GM23338 (cell line): ENCODE results near the gene CADPS2. TPM values are rescaled to one million over a fixed set of nuclear protein-coding genes. Genes with fewer than 3 reads are reported as not detected.

Experiments
- ATAC-seq: fragments of 200-7000 bp; cut with Tn5 transposase; 3 replicates; pipeline ENCODE4 v1.9.1; 2020
- DNase-seq: peaks from one replicate; pipeline ENCODE4 v3.0.0-alpha.2; 2015; ENCODE audit warnings: low spot score
- H2AFZ ChIP-seq: fragments of 200-600 bp; sonication (generic); 2 replicates; pipeline ENCODE4 v1.8.0; 2016; ENCODE audit warnings: antibody characterized with exemption, mild to moderate bottlenecking, moderate library complexity
- H3F3A ChIP-seq: fragments of 200-600 bp; sonication (generic); replicated peaks from 2 replicates; pipeline ENCODE4 v1.8.0; 2017; ENCODE audit warnings: antibody characterized with exemption, mixed run types, low read depth
- H3K27ac ChIP-seq: fragments of 200-600 bp; sonication (generic); 2 replicates; pipeline ENCODE4 v1.6.1; 2016; ENCODE audit warnings: low read depth
- H3K27me3 ChIP-seq: fragments of 200-600 bp; sonication (generic); 2 replicates; pipeline ENCODE4 v1.8.0; 2016; ENCODE audit warnings: mild to moderate bottlenecking, mixed run types, moderate library complexity; ENCODE audit not compliant: insufficient read depth
- H3K36me3 ChIP-seq: fragments of 200-600 bp; sonication (generic); 2 replicates; pipeline ENCODE4 v1.8.0; 2016; ENCODE audit warnings: mild to moderate bottlenecking; ENCODE audit not compliant: insufficient read depth
- H3K4me1 ChIP-seq: fragments of 200-600 bp; sonication (generic); 2 replicates; pipeline ENCODE4 v1.8.0; 2016; ENCODE audit warnings: mild to moderate bottlenecking, moderate library complexity; ENCODE audit not compliant: insufficient read depth
- H3K4me2 ChIP-seq: fragments of 200-600 bp; sonication (generic); 2 replicates; pipeline ENCODE4 v1.7.1; 2017; ENCODE audit warnings: mixed run types
- H3K4me3 ChIP-seq: fragments of 200-600 bp; sonication (generic); 2 replicates; pipeline ENCODE4 v1.6.1; 2016; ENCODE audit warnings: mixed run types
- H3K79me2 ChIP-seq: fragments of 200-600 bp; sonication (generic); replicated peaks from 2 replicates; pipeline ENCODE4 v1.8.0; 2017; ENCODE audit warnings: mild to moderate bottlenecking; ENCODE audit not compliant: insufficient read depth
- H3K9me2 ChIP-seq: fragments of 200-600 bp; sonication (generic); 2 replicates; pipeline ENCODE4 v1.8.0; 2017; ENCODE audit not compliant: insufficient read depth
- H4K20me1 ChIP-seq: fragments of 200-600 bp; sonication (generic); replicated peaks from 2 replicates; pipeline ENCODE4 v1.8.0; 2017; ENCODE audit warnings: mild to moderate bottlenecking; ENCODE audit not compliant: insufficient read depth
- H3K27ac Mint-ChIP-seq: 2 replicates; pipeline ENCODE4 v1.8.0; 2020; ENCODE audit warnings: inconsistent platforms, mild to moderate bottlenecking, moderate library complexity, mixed read lengths
- H3K27me3 Mint-ChIP-seq: 3 replicates; pipeline ENCODE4 v1.8.0; 2022; ENCODE audit warnings: low read depth, mild to moderate bottlenecking, moderate library complexity, mixed read lengths, inconsistent platforms; ENCODE audit not compliant: insufficient read depth, poor library complexity
- H3K36me3 Mint-ChIP-seq: 3 replicates; pipeline ENCODE4 v1.8.0; 2021; ENCODE audit warnings: low read depth, mild to moderate bottlenecking, inconsistent platforms, moderate library complexity, mixed read lengths
- H3K4me1 Mint-ChIP-seq: 3 replicates; pipeline ENCODE4 v1.8.0; 2020; ENCODE audit warnings: mild to moderate bottlenecking, inconsistent platforms, mixed read lengths
- H3K4me3 Mint-ChIP-seq: 3 replicates; pipeline ENCODE4 v1.8.0; 2021; ENCODE audit warnings: moderate library complexity, mild to moderate bottlenecking, inconsistent platforms, mixed read lengths
- H3K9me3 Mint-ChIP-seq: 3 replicates; pipeline ENCODE4 v1.8.0; 2020; ENCODE audit warnings: moderate library complexity, mild to moderate bottlenecking, inconsistent platforms, mixed read lengths
- CREB1 ChIP-seq: fragments of 250-450 bp; sonication (Bioruptor Pico); IDR thresholded peaks from 2 replicates; pipeline ENCODE4 v1.5.0; 2020; ENCODE audit warnings: low read depth, mild to moderate bottlenecking, moderate library complexity
- CTCF ChIP-seq, 2 experiments: fragments of 200-600 bp in 1 of 2; sonication (generic) in 1 of 2; conservative IDR thresholded peaks; 2 replicates each; pipeline versions ENCODE4 v1.5.1 to v1.6.1; 2016 to 2017; ENCODE audit warnings: antibody characterized with exemption in 2 of 2, low read depth in 2 of 2, mild to moderate bottlenecking in 2 of 2, moderate library complexity in 1 of 2
- ETS1 ChIP-seq: IDR thresholded peaks from 2 replicates; pipeline ENCODE4 v1.6.1; 2016; ENCODE audit warnings: antibody characterized with exemption
- EZH2 ChIP-seq: fragments of 200-600 bp; sonication (generic); IDR thresholded peaks from one replicate; pipeline ENCODE4 v1.8.0; 2017; ENCODE audit warnings: antibody characterized with exemption, mild to moderate bottlenecking, low read depth; ENCODE audit not compliant: unreplicated experiment
- EZH2phosphoT487 ChIP-seq: fragments of 200-600 bp; sonication (generic); IDR thresholded peaks from one replicate; pipeline ENCODE4 v1.8.1; 2018; ENCODE audit warnings: antibody characterized with exemption; ENCODE audit not compliant: unreplicated experiment
- JUNB ChIP-seq: IDR thresholded peaks from one replicate; pipeline ENCODE4 v1.6.1; 2016; ENCODE audit warnings: antibody characterized with exemption; ENCODE audit not compliant: unreplicated experiment
- NANOG ChIP-seq: IDR thresholded peaks from 2 replicates; pipeline ENCODE4 v1.6.1; 2016; ENCODE audit warnings: antibody characterized with exemption, borderline replicate concordance
- POLR2AphosphoS5 ChIP-seq: IDR thresholded peaks from 2 replicates; pipeline ENCODE4 v1.6.1; 2016; ENCODE audit warnings: antibody characterized with exemption, low read depth
- STAT1 ChIP-seq: IDR thresholded peaks from one replicate; pipeline ENCODE4 v1.6.1; 2016; ENCODE audit warnings: antibody characterized with exemption; ENCODE audit not compliant: unreplicated experiment
- ZNF114 ChIP-seq: fragments of 250-450 bp; sonication (Bioruptor Pico); IDR thresholded peaks from 2 replicates; pipeline ENCODE4 v1.5.0; 2020; ENCODE audit warnings: mild to moderate bottlenecking, moderate library complexity
- ZNF331 ChIP-seq: fragments of 250-450 bp; sonication (Bioruptor Pico); IDR thresholded peaks from 2 replicates; pipeline ENCODE4 v1.5.0; 2020; ENCODE audit warnings: low read depth, mild to moderate bottlenecking, moderate library complexity
- ZNF462 ChIP-seq: fragments of 250-450 bp; sonication (Bioruptor Pico); IDR thresholded peaks from 2 replicates; pipeline ENCODE4 v1.5.0; 2020; ENCODE audit warnings: mild to moderate bottlenecking, moderate library complexity
- polyA plus RNA-seq: library from polyadenylated mRNA; unstranded; fragments of >200 nt; fragmentation: Nextera tagmentation; extraction: Ambion mirVana; gene quantifications from 2 replicates; pipeline ENCODE4 v1.2.1, GENCODE V29; 2016
- total RNA-seq: library from RNA; depleted of rRNA; stranded (reverse); fragments of >200 nt; shearing (Covaris generic); gene quantifications from 2 replicates; pipeline ENCODE4 v1.2.3, GENCODE V29; 2014

CADPS2 gene
- total and polyA plus RNA-seq, 2 experiments from 2014 or later: 16.3 to 36.9 TPM

GRCh38 chr7:122289426-122289825 lies 596.8 kb downstream of the CADPS2 start:
- no peak overlapping the region for H3K4me3 ChIP-seq
- peaks cover 10% of the 10 kb centered on the region; the same call in 2 of the 3 replicates for H3K36me3 Mint-ChIP-seq
- H3K4me1 ChIP-seq: no peaks in the 10 kb centered on the region
- peaks cover 11% of the 10 kb centered on the region for H3K9me2 ChIP-seq
- no peak for ATAC-seq
- H3K4me2 ChIP-seq: no peak overlapping the region
- peaks cover 4% of the 10 kb centered on the region; the same call in 2 of the 3 replicates for H3K4me1 Mint-ChIP-seq
- H3K27ac ChIP-seq: no peak overlapping the region
- H3K27me3 Mint-ChIP-seq: peaks cover 1% of the 10 kb centered on the region
- no peak overlapping the region for H3K27ac Mint-ChIP-seq
- no peaks in the 10 kb centered on the region for H3K79me2 ChIP-seq
- H4K20me1 ChIP-seq: no peaks in the 10 kb centered on the region
- peaks cover 25% of the 10 kb centered on the region for H3K9me3 Mint-ChIP-seq
- DNase-seq: no peak
- TF ChIP-seq STAT1 (no peak), CREB1 (CRISPR knock-in tag) (no peak), ZNF462 (CRISPR knock-in tag) (no peak), CTCF (conservative IDR thresholded peaks at IDR 0.05; ENCODE audit: low read depth in 2 of 2) (no peak), ETS1 (no peak), NANOG (no peak), ZNF331 (CRISPR knock-in tag) (no peak), JUNB (no peak), ZNF114 (CRISPR knock-in tag) (no peak), POLR2AphosphoS5 (no peak), EZH2 (no peak), EZH2phosphoT487 (no peak)
- H3K36me3 ChIP-seq: no peaks in the 10 kb centered on the region
- no peaks in the 10 kb centered on the region for H3F3A ChIP-seq
- H3K4me3 Mint-ChIP-seq: no peak overlapping the region
- H3K27me3 ChIP-seq: no peaks in the 10 kb centered on the region
- no peak overlapping the region for H2AFZ ChIP-seq
